HepG2 (cell line): ENCODE data around the gene MRFAP1. TPM values are rescaled to one million over a fixed set of nuclear protein-coding genes. Genes with fewer than 3 reads are reported as not detected.

Source experiments
- FLYWCH1 ChIP-seq: sonication (generic); formaldehyde crosslinking; IDR thresholded peaks from 2 replicates; pipeline ENCODE4 v1.8.1; 2023; ENCODE audit warnings: mild to moderate bottlenecking, missing genetic modification reagents
- MAFK ChIP-seq, 2 experiments: IDR thresholded peaks in 1 of 2; conservative IDR thresholded peaks in 1 of 2; 2 replicates each; pipeline ENCODE4 v1.6.1; 2011; ENCODE audit warnings: improper control_type of control experiment in 2 of 2, low read length in 2 of 2
- NFE2 ChIP-seq: sonication (generic); formaldehyde crosslinking; IDR thresholded peaks from 2 replicates; pipeline ENCODE4 v1.4.0; 2020; ENCODE audit warnings: missing genetic modification reagents
- NR2F6 ChIP-seq, 2 experiments: IDR thresholded peaks; 2 replicates each; pipeline ENCODE4 v1.6.1; 2016; ENCODE audit warnings: antibody characterized with exemption in 1 of 2, mild to moderate bottlenecking in 1 of 2
- POGZ ChIP-seq: sonication (generic); formaldehyde crosslinking; IDR thresholded peaks from 2 replicates; pipeline ENCODE4 v1.4.0; 2020; ENCODE audit warnings: mild to moderate bottlenecking, missing genetic modification reagents
- POLR2AphosphoS2 ChIP-seq: IDR thresholded peaks from 2 replicates; pipeline ENCODE4 v1.6.1; 2011; ENCODE audit warnings: low read depth, low read length, improper control_type of control experiment
- TAF1 ChIP-seq: sonication (generic); formaldehyde crosslinking; IDR thresholded peaks from 2 replicates; pipeline ENCODE4 v1.4.0; 2020; ENCODE audit warnings: missing genetic modification reagents
- TBX3 ChIP-seq: fragments of 450-650 bp; IDR thresholded peaks from 2 replicates; pipeline ENCODE4 v1.6.1; 2017; ENCODE audit warnings: antibody characterized with exemption, mild to moderate bottlenecking, inconsistent platforms, borderline replicate concordance
- TSC22D2 ChIP-seq: sonication (generic); formaldehyde crosslinking; IDR thresholded peaks from 2 replicates; pipeline ENCODE4 v1.5.1; 2020; ENCODE audit warnings: missing genetic modification reagents, mild to moderate bottlenecking, borderline replicate concordance
- ZNF570 ChIP-seq: sonication (generic); formaldehyde crosslinking; IDR thresholded peaks from 2 replicates; pipeline ENCODE4 v1.4.0; 2020; ENCODE audit warnings: mild to moderate bottlenecking, missing genetic modification reagents, borderline replicate concordance
- ZNF792 ChIP-seq: IDR thresholded peaks from 2 replicates; pipeline ENCODE4 v1.6.1; 2016
- ZZZ3 ChIP-seq: sonication (generic); formaldehyde crosslinking; IDR thresholded peaks from 2 replicates; pipeline ENCODE4 v1.4.0; 2020; ENCODE audit warnings: missing genetic modification reagents, mild to moderate bottlenecking, borderline replicate concordance
- polyA plus RNA-seq, 8 experiments: library from polyadenylated mRNA; depleted of rRNA in 3 of 8; stranded (reverse) in 7 of 8; unstranded in 1 of 8; fragments of >200 nt; fragmentation: Illumina TruSeq in 4 of 8; extraction: Trizol in 4 of 8; gene quantifications; 2 replicates each; pipeline versions ENCODE4 v1.2.1 to v1.2.3, GENCODE V29; 2011 to 2016; ENCODE audit warnings: low read depth in 4 of 8, missing spikeins in 1 of 8, mixed read lengths in 1 of 8; ENCODE audit not compliant: insufficient read depth in 1 of 8
- total RNA-seq, 5 experiments: library from RNA; depleted of rRNA; stranded (reverse); fragments of >200 nt; fragmentation: Illumina TruSeq; extraction: Trizol; gene quantifications; 2 replicates each; pipeline ENCODE4 v1.2.3, GENCODE V29; 2016; ENCODE audit warnings: low read depth in 1 of 5
- TF ChIP-seq, protein P1 (sequence below): sonication (generic); formaldehyde crosslinking; IDR thresholded peaks from 2 replicates; pipeline ENCODE4 v1.4.0; 2020; ENCODE audit warnings: missing genetic modification reagents
- TF ChIP-seq, protein P2 (sequence below): sonication (generic); formaldehyde crosslinking; IDR thresholded peaks from 2 replicates; pipeline ENCODE4 v1.5.0; 2020; ENCODE audit warnings: missing genetic modification reagents
- TF ChIP-seq, protein P3 (sequence below): IDR thresholded peaks from 2 replicates; pipeline ENCODE4 v1.6.1; 2016
- TF ChIP-seq, protein P4 (sequence below): IDR thresholded peaks from 2 replicates; pipeline ENCODE4 v1.6.1; 2016
- TF ChIP-seq, protein P5 (sequence below): sonication (generic); formaldehyde crosslinking; IDR thresholded peaks from 2 replicates; pipeline ENCODE4 v1.9.0; 2022; ENCODE audit warnings: low read depth, missing genetic modification reagents
- TF ChIP-seq, protein P6 (sequence below): sonication (generic); formaldehyde crosslinking; IDR thresholded peaks from 2 replicates; pipeline ENCODE4 v1.4.0; 2020; ENCODE audit warnings: mild to moderate bottlenecking, missing genetic modification reagents
- TF ChIP-seq, protein P7 (sequence below): sonication (generic); formaldehyde crosslinking; IDR thresholded peaks from 2 replicates; pipeline ENCODE4 v1.8.0; 2022; ENCODE audit warnings: missing genetic modification reagents, mild to moderate bottlenecking, inconsistent platforms, borderline replicate concordance

MRFAP1 gene
- total and polyA plus RNA-seq, 2 of the 13 experiments (the other 11 are each of a cell fraction or from before 2014, with no cell fraction given): 112 to 158 TPM

DNA sequence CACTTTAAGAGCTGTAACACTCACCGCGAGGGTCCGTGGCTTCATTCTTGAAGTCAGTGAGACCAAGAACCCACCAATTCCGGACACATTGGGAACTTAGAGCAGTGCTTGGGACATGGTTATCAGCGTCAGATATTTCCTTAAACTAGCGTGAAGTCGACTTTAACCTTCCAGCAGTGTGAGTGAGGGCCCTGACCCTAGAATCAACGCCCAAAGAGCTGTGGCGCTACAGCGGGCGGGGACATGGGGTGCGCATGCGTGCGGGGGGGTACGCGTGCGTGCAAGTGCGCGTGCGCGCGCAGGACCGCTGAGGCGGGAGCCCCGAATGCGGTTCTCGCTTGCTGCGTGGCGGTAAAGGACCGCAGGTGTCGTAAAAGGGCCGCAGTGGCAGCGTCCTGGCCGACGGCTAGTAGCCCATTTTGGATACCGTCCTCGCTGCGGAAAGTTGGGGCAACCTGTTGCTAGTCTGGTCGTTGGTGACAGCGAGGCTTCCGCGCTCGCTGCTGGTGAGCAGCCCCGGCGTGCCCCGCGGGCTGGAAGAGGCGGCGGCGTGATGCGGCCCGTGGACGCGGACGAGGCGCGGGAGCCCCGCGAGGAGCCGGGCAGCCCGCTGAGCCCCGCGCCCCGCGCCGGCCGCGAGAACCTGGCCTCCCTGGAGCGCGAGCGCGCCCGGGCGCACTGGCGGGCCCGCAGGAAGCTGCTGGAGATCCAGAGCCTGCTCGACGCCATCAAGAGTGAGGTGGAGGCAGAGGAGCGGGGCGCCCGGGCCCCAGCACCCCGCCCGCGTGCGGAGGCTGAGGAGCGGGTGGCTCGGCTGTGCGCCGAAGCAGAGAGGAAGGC lies 33.4 kb downstream of the MRFAP1 start (continued):
- TF ChIP-seq, protein P1, sequence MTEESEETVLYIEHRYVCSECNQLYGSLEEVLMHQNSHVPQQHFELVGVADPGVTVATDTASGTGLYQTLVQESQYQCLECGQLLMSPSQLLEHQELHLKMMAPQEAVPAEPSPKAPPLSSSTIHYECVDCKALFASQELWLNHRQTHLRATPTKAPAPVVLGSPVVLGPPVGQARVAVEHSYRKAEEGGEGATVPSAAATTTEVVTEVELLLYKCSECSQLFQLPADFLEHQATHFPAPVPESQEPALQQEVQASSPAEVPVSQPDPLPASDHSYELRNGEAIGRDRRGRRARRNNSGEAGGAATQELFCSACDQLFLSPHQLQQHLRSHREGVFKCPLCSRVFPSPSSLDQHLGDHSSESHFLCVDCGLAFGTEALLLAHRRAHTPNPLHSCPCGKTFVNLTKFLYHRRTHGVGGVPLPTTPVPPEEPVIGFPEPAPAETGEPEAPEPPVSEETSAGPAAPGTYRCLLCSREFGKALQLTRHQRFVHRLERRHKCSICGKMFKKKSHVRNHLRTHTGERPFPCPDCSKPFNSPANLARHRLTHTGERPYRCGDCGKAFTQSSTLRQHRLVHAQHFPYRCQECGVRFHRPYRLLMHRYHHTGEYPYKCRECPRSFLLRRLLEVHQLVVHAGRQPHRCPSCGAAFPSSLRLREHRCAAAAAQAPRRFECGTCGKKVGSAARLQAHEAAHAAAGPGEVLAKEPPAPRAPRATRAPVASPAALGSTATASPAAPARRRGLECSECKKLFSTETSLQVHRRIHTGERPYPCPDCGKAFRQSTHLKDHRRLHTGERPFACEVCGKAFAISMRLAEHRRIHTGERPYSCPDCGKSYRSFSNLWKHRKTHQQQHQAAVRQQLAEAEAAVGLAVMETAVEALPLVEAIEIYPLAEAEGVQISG (CRISPR knock-in tag): peak; percentile 81; the same call in 1 of the 2 replicates
- TF ChIP-seq, protein P2, sequence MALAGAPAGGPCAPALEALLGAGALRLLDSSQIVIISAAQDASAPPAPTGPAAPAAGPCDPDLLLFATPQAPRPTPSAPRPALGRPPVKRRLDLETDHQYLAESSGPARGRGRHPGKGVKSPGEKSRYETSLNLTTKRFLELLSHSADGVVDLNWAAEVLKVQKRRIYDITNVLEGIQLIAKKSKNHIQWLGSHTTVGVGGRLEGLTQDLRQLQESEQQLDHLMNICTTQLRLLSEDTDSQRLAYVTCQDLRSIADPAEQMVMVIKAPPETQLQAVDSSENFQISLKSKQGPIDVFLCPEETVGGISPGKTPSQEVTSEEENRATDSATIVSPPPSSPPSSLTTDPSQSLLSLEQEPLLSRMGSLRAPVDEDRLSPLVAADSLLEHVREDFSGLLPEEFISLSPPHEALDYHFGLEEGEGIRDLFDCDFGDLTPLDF: peak; percentile 85
- no peak for TF ChIP-seq TSC22D2
- TF ChIP-seq MAFK (conservative IDR thresholded peaks at IDR 0.05 in 1 of 2, IDR thresholded peaks at IDR 0.05 in 1 of 2; ENCODE audit: low read length in 2 of 2): no peak
- no peak for TF ChIP-seq NFE2 (CRISPR knock-in tag)
- peak; percentile 80 for TF ChIP-seq TAF1
- TF ChIP-seq ZNF792 (CRISPR knock-in tag): no peak
- TF ChIP-seq NR2F6 (IDR thresholded peaks at IDR 0.05): 0 out of 2 replicates have a peak, but pooled peaks have one; percentile 21
- no peak for TF ChIP-seq NR2F6 (CRISPR knock-in tag; IDR thresholded peaks at IDR 0.05)
- TF ChIP-seq, protein P3, sequence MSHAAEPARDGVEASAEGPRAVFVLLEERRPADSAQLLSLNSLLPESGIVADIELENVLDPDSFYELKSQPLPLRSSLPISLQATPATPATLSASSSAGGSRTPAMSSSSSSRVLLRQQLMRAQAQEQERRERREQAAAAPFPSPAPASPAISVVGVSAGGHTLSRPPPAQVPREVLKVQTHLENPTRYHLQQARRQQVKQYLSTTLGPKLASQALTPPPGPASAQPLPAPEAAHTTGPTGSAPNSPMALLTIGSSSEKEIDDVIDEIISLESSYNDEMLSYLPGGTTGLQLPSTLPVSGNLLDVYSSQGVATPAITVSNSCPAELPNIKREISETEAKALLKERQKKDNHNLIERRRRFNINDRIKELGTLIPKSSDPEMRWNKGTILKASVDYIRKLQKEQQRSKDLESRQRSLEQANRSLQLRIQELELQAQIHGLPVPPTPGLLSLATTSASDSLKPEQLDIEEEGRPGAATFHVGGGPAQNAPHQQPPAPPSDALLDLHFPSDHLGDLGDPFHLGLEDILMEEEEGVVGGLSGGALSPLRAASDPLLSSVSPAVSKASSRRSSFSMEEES (CRISPR knock-in tag): peak; percentile 71
- TF ChIP-seq FLYWCH1 (CRISPR knock-in tag): no peak
- no peak for TF ChIP-seq TBX3
- TF ChIP-seq, protein P4, sequence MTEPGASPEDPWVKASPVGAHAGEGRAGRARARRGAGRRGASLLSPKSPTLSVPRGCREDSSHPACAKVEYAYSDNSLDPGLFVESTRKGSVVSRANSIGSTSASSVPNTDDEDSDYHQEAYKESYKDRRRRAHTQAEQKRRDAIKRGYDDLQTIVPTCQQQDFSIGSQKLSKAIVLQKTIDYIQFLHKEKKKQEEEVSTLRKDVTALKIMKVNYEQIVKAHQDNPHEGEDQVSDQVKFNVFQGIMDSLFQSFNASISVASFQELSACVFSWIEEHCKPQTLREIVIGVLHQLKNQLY (CRISPR knock-in tag): no peak
- peak; percentile 64 for TF ChIP-seq ZZZ3 (CRISPR knock-in tag)
- TF ChIP-seq, protein P5, sequence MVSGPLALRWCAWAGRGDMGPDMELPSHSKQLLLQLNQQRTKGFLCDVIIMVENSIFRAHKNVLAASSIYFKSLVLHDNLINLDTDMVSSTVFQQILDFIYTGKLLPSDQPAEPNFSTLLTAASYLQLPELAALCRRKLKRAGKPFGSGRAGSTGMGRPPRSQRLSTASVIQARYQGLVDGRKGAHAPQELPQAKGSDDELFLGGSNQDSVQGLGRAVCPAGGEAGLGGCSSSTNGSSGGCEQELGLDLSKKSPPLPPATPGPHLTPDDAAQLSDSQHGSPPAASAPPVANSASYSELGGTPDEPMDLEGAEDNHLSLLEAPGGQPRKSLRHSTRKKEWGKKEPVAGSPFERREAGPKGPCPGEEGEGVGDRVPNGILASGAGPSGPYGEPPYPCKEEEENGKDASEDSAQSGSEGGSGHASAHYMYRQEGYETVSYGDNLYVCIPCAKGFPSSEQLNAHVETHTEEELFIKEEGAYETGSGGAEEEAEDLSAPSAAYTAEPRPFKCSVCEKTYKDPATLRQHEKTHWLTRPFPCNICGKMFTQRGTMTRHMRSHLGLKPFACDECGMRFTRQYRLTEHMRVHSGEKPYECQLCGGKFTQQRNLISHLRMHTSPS: peak; percentile 35; the same call in 1 of the 2 replicates
- no peak for TF ChIP-seq POLR2AphosphoS2
- TF ChIP-seq, protein P6, sequence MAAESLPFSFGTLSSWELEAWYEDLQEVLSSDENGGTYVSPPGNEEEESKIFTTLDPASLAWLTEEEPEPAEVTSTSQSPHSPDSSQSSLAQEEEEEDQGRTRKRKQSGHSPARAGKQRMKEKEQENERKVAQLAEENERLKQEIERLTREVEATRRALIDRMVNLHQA (CRISPR knock-in tag): no peak
- TF ChIP-seq, protein P7, sequence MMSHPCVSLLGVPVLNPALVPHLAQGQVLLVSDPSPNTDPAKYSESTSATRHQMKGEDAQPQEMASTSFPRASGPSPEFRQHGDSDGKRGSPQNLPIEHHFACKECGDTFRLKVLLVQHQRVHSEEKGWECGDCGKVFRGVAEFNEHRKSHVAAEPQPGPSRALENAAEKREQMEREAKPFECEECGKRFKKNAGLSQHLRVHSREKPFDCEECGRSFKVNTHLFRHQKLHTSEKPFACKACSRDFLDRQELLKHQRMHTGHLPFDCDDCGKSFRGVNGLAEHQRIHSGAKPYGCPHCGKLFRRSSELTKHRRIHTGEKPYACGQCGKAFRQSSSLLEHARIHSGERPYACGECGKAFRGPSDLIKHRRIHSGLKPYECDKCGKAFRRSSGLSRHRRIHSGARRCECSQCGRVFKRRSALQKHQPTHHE (CRISPR knock-in tag): no peak; the same call in 1 of the 2 replicates
- TF ChIP-seq POGZ (CRISPR knock-in tag): 0 out of 2 replicates have a peak, but pooled peaks have one; percentile 47
- no peak for TF ChIP-seq ZNF570
